Measurements from ENCODE around the gene IGLL5. TPM values are rescaled to one million over a fixed set of nuclear protein-coding genes. Genes with fewer than 3 reads are reported as not detected.

Gene IGLL5
- total and polyA plus RNA-seq, 3 donors from 2014 or later = 0.94 to 9.8 (median 1.4) TPM

- DNase-seq = no peak
- no peaks in the 10 kb centered on the region for H3K27me3 ChIP-seq
- no peak overlapping the region for H3K4me3 ChIP-seq
- H3K36me3 ChIP-seq (ENCODE audit: low read depth, missing control alignments) = no peaks in the 10 kb centered on the region
- no peak for TF ChIP-seq CTCF (IDR thresholded peaks at IDR 0.05)
- TF ChIP-seq POLR2A (IDR thresholded peaks at IDR 0.05) = no peak
- intact Hi-C loops (cut with DNase I; ENCODE audit: low total_unique reads) = no loop called here
- 83 to 84% methylated on average over 15 of the region's 15 CpGs for WGBS, 2 donors
- no peaks in the 10 kb centered on the region for H3K9me3 ChIP-seq
- no peaks in the 10 kb centered on the region for H3K4me1 ChIP-seq
- H3K27ac ChIP-seq = no peak overlapping the region
Observed at GRCh38 chr22:22936180-22936914, 48.7 kb downstream of the IGLL5 start.

DNA sequence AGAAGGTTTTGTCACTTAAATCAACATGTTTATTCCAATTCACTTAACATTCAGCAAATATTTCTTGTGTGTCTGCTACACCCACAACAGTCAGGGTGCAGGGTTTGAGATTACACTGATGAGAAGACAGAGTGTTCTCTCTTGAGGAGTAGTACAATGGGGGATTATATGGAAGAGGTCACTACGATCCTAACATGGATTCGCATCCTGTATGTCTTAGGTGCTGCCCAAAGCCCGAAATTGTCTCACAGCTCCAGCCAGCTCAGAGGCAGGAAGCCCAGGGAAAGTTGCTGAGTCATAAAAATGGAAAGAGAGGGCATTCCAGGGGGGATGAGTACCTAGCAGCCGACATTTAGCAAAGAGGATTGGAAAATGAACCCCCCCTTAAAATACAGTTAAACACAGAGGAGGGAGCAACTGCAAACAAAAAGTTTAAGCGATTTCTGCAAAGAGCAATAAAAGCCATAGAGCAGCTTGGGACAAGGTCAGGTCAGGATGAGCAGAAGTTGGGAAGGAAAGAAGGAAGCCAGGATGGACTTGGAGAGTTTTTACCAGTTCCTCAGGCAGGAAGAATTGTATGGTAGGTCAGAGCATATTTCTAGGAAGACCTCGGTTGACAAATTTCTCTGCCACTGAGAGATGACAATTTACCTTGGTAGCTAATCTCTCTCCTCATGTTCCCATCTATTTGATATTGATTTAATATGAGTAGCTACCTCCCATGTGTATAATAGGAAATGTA is 49.5 kb downstream of the IGLL5 start:
- no peak overlapping the region for H3K4me3 ChIP-seq
- DNase-seq = no peak
- 60 to 64% methylated on average over 6 of the region's 6 CpGs for WGBS, 2 donors
- H3K27ac ChIP-seq = no peak overlapping the region
- H3K27me3 ChIP-seq = no peaks in the 10 kb centered on the region
- no peaks in the 10 kb centered on the region for H3K4me1 ChIP-seq
- TF ChIP-seq POLR2A (IDR thresholded peaks at IDR 0.05) (no peak), CTCF (IDR thresholded peaks at IDR 0.05) (no peak)
- no peaks in the 10 kb centered on the region for H3K9me3 ChIP-seq
- intact Hi-C loops (cut with DNase I; ENCODE audit: low total_unique reads) = no loop called here
- no peaks in the 10 kb centered on the region for H3K36me3 ChIP-seq (ENCODE audit: low read depth, missing control alignments)

- intact Hi-C loops (cut with DNase I; ENCODE audit: low total_unique reads) = no loop called here
- Histone ChIP-seq H3K36me3 (ENCODE audit: low read depth, missing control alignments) (no peaks in the 10 kb centered on the region), H3K4me3 (no peak overlapping the region), H3K27ac (no peak overlapping the region), H3K9me3 (no peaks in the 10 kb centered on the region), H3K27me3 (no peaks in the 10 kb centered on the region), H3K4me1 (no peaks in the 10 kb centered on the region)
- TF ChIP-seq POLR2A (IDR thresholded peaks at IDR 0.05) (no peak), CTCF (IDR thresholded peaks at IDR 0.05) (no peak)
- DNase-seq = no peak
- WGBS, 2 donors = 87 to 88% methylated on average over 3 of the region's 3 CpGs
Observed at GRCh38 chr22:22937894-22938480, 50.4 kb downstream of the IGLL5 start.

GRCh38 chr22:22938672-22939587 is 51.3 kb downstream of the IGLL5 start:
- Histone ChIP-seq H3K4me3 (no peak overlapping the region), H3K36me3 (ENCODE audit: low read depth, missing control alignments) (no peaks in the 10 kb centered on the region), H3K4me1 (no peaks in the 10 kb centered on the region), H3K27ac (no peak overlapping the region), H3K27me3 (no peaks in the 10 kb centered on the region), H3K9me3 (no peaks in the 10 kb centered on the region)
- DNase-seq = no peak
- WGBS, 2 donors = 77 to 85% methylated on average over 8 of the region's 8 CpGs
- no peak for TF ChIP-seq CTCF (IDR thresholded peaks at IDR 0.05)
- intact Hi-C loops (cut with DNase I; ENCODE audit: low total_unique reads) = no loop called here

All from testis (tissue), 3 donors.